Epithelial cell of esophagus (primary cell): ENCODE data around the gene SMC4.

Experiments
- DNase-seq: peaks from one replicate; pipeline ENCODE4 v3.0.0; 2010; ENCODE audit warnings: low read depth
- H3K4me3 ChIP-seq: 2 replicates; pipeline ENCODE4 v1.5.1; 2011; ENCODE audit warnings: mild to moderate bottlenecking, low read length, control low read depth
- TF ChIP-seq, protein P1 (sequence below): IDR thresholded peaks from 2 replicates; pipeline ENCODE4 v1.5.1; 2011; ENCODE audit warnings: low read depth, mild to moderate bottlenecking, low read length, control low read depth, inconsistent platforms; ENCODE audit not compliant: insufficient read depth; ENCODE audit errors: missing control alignments

Gene SMC4

DNA sequence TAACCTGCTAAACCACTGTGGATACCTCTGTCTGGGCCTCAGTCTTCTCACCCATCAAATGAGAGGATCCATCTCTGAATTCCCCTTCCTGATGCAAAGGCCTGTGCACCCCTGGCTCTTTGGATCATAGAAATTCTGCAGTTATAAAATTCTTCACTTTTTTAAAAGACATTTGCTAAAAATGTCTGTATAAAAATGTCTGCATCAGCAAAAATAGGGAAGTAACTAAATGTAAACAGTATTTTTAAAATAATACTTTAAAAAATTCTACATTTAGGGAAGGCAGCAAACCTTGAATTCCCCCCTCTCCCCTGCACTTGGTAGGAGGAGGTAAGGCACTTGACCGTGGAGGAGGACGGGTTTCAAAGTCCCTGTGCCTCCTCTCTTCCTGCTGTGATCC, 75.7 kb downstream of the SMC4 start:
- no peak overlapping the region for H3K4me3 ChIP-seq
- DNase-seq: no peak

DNA sequence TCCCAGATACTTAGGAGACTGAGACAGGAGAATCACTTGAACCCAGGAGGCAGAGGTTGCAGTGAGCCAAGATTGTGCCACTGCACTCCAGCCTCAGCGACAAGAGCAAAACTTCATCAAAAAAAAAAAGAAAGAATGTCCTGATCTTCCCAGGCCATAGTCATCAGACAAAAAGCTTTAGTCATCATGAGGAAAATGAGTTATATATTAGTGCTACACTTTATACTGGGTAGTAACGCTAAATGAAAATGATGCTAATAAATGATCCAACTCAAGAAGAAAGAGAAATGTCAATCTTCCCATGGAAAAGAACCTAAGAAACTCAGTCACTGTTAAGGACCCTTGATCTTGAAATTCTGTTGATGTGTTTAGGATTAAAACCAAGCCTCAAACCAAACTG, 76.4 kb downstream of the SMC4 start:
- no peak overlapping the region for H3K4me3 ChIP-seq
- no peak for DNase-seq
- TF ChIP-seq, protein P1, sequence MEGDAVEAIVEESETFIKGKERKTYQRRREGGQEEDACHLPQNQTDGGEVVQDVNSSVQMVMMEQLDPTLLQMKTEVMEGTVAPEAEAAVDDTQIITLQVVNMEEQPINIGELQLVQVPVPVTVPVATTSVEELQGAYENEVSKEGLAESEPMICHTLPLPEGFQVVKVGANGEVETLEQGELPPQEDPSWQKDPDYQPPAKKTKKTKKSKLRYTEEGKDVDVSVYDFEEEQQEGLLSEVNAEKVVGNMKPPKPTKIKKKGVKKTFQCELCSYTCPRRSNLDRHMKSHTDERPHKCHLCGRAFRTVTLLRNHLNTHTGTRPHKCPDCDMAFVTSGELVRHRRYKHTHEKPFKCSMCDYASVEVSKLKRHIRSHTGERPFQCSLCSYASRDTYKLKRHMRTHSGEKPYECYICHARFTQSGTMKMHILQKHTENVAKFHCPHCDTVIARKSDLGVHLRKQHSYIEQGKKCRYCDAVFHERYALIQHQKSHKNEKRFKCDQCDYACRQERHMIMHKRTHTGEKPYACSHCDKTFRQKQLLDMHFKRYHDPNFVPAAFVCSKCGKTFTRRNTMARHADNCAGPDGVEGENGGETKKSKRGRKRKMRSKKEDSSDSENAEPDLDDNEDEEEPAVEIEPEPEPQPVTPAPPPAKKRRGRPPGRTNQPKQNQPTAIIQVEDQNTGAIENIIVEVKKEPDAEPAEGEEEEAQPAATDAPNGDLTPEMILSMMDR: no peak

More for the DNA sequence above, 75.7 kb downstream of the SMC4 start:
- TF ChIP-seq, protein P1: no peak

DNA sequence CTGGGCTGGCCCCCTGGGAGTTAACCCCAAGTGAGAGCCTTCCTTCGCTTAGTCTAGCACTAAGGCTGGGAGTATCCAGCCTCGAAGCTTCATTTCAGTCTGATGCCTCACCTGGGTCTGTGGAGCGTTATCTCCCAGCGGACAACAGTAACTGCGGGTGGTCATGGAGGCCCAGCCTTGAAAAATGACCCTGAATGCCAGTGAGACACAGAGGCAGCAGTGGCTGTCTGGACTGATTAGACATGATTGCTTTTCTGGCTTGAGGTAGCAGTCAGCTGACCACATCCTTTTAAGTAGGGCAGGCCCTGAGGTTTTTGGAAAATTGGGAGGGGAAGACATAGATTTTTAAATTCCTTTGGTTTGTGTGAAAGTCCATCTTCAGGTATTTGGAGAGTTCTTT, 78.3 kb downstream of the SMC4 start:
- TF ChIP-seq, protein P1: no peak
- H3K4me3 ChIP-seq: no peak overlapping the region
- DNase-seq: no peak

DNA sequence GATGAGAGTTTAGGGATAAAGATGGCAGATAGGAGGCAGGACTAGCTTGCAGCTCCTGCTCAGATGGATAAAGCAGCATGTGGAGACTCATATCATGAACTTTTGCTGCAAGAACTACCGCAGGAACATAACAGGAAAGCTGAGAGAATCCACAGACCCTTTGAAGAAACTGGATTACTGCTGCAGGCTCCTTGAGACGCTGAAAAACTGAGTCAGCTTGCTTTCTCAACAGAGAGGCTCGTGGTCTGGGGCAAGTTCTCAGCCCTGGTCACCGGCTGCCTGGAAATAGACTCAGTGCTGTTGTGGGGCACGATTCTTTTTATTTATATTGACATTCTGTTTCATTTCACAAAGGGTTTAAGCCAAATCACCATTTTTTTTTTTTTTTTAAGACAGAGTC, 78.9 kb downstream of the SMC4 start:
- TF ChIP-seq, protein P1: no peak
- no peak for DNase-seq
- no peak overlapping the region for H3K4me3 ChIP-seq

DNA sequence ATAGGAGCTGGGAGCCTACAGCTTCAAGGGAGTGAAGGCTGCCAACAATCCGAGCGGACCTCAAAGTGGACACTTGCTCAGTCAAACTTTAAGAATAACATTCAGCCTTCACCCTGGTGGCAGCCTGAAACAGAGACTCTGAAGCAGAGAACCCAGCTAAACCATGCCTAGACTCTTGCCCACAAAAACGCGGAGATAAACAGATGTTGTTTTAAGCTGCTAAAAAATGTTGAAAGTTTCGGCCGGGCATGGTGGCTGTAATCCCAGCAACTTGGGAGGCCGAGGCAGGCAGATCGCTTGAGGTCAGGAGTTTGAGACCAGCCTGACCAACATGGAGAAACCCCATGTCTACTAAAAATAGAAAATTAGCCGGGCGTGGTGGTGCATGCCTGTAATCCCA, 79.9 kb downstream of the SMC4 start:
- no peak for DNase-seq
- TF ChIP-seq, protein P1: no peak

DNA sequence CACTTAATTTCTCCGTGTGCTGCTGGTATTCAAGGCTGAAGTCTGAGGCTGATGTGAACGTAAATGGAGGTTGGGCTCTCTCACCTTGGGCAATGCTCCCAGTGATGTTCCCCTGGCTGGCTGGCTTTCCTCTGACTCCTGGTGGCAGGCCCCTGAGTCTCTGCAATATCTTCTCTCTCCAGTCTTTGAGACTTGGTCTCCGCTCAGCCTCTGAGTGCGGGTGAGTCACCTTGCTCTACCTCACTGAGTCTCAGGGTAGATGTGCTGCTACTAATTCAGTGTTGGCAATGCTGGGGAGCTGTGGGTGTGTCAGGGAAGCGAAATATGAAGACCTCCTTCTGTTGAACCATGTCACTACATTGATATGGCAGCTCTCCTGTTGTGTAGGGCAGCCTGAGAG, 81.5 kb downstream of the SMC4 start:
- peak; percentile 24 for DNase-seq
- no peak overlapping the region for H3K4me3 ChIP-seq
- TF ChIP-seq, protein P1: no peak

More for the DNA sequence above, 79.9 kb downstream of the SMC4 start:
- H3K4me3 ChIP-seq: no peak overlapping the region

DNA sequence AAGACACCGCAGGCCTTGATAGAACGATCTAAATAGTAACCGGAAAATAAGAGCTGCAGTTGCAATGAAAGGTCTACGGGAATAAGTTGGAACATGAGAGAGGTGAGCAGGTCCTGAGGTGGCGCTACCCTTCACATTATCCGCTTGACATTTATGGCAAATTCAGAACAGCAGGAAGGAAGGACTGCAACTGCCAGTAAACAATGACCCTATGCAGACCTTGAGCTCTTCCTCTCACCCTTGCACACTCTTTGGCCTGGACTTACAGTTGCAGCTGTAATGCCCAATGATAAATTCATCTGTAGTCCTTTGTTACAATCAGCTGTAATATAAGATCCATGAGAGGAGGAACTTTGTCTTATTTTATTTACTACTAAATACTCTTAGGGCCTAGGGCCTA, 82.4 kb downstream of the SMC4 start:
- no peak overlapping the region for H3K4me3 ChIP-seq
- TF ChIP-seq, protein P1: no peak
- DNase-seq: no peak
